Activated gamma-delta T cell (primary cell): ENCODE results near the gene ZSWIM3.
"Not testable (repeated sequence)": the region's sequence is repeated elsewhere in the genome, so short reads cannot be mapped to it uniquely, and the experiment has no call there.

Experiments used
- DNase-seq: peaks from one replicate; lab custom pipeline; 2025; lab: John Stamatoyannopoulos, UW

The ZSWIM3 gene

GRCh38 chr20:45890985-45891983 lies 33.9 kb downstream of the ZSWIM3 start, which contains the start of the genes CTSA and NEURL2:
Gene CTSA, plus strand, starts transcription at chr20:45891335. Its CDS starts 234 bp downstream, at chr20:45891569.
Gene NEURL2, minus strand, starts transcription at chr20:45891208. Its CDS starts 217 bp downstream, at chr20:45890991.
- DNase-seq = peak; percentile 63

DNA sequence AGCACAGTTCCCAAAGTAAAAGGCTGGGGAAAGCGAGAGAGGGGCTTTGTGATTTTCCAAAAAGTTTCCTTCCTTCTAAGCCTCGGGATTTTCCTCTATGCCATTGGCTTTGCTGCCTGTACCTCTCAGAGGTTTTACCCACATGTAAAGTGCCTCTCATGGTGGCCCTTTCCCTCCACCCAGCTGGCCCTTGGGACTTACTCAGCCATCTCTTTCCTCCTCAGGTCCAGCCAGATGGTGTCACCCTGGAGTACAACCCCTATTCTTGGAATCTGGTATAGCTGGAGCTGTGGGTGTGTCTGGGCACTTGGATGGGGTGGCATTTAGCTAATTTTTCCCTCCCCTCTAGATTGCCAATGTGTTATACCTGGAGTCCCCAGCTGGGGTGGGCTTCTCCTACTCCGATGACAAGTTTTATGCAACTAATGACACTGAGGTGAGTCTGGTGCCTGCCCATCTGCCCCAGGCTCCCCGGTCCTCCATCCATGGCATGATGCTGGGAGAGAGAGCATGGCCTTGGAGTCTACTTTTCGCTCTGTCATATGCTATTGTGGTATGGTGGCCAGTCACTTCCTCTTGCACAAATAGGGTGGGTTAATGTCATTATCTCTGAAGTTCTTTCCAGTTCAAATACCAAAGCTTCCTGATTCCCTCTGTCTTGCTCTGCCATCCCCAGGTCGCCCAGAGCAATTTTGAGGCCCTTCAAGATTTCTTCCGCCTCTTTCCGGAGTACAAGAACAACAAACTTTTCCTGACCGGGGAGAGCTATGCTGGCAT lies 34.8 kb downstream of the ZSWIM3 start:
- DNase-seq = no peak

DNA sequence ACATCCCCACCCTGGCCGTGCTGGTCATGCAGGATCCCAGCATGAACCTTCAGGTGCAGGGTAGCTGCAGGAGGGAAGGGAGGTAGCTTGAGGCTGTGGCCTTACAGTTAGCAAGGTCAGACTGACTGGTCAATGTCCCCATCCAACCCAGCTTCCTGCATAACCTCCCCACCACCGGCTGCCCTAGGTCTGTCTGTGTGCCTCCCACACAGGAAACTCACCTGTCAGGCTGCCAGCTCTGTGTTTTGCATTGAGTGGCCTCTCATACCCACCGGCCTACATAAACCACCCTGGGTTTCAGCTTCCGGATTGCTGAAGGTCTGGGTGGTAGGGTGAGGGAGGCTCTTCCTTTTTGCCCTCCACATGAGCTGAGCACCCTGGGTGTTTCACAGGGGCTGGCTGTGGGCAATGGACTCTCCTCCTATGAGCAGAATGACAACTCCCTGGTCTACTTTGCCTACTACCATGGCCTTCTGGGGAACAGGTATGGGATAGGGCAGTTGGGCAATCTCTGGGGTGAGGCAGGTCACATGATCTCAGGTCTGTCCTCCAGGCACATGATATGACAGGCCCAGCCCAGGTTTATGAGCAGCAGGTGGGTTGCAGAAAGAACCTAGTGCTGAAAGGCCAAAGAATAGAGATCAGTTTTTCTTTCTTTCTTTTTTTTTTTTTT lies 35.5 kb downstream of the ZSWIM3 start:
- no peak for DNase-seq

GRCh38 chr20:45893831-45894230 lies 36.4 kb downstream of the ZSWIM3 start:
- DNase-seq = no peak

- DNase-seq = no peak
Measured at GRCh38 chr20:45894797-45895196, 37.4 kb downstream of the ZSWIM3 start.

DNA sequence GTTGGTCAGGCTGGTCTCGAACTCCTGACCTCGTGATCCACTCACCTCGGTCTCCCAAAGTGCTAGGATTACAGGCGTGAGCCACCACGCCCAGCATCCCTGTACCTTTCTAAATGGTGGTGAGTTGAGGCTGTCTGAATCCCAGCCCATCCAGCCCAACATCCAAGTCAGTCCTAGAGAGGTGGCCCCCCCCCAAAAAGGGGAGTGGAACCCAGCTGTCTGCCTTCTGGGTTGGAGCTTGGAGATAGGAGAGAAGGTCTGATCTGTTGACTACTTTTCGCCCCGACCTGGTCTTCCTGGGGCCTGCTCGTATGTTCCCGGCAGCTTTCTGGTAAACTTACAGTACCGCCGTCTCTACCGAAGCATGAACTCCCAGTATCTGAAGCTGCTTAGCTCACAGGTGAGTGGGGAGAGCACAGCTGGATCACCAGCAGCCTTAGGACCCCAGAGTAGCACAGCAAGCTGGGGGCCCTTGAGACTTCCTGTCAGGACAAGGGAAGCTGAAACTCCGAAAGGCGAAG lies 39.3 kb downstream of the ZSWIM3 start:
- no peak for DNase-seq

GRCh38 chr20:45897289-45897688 lies 39.9 kb downstream of the ZSWIM3 start:
- DNase-seq = no peak

DNA sequence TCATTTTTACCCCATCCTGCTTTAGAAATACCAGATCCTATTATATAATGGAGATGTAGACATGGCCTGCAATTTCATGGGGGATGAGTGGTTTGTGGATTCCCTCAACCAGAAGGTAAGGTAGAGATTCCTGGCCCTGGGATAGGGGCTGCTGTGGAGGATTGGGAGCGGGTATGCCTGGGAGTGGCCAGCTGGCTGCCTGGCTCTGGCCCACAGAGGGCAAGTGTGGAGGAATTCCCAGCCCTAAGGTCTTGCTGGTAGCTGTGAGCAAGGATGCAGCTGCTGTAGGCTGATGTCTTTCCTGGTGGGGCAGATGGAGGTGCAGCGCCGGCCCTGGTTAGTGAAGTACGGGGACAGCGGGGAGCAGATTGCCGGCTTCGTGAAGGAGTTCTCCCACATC lies 40.3 kb downstream of the ZSWIM3 start:
- no peak for DNase-seq

DNA sequence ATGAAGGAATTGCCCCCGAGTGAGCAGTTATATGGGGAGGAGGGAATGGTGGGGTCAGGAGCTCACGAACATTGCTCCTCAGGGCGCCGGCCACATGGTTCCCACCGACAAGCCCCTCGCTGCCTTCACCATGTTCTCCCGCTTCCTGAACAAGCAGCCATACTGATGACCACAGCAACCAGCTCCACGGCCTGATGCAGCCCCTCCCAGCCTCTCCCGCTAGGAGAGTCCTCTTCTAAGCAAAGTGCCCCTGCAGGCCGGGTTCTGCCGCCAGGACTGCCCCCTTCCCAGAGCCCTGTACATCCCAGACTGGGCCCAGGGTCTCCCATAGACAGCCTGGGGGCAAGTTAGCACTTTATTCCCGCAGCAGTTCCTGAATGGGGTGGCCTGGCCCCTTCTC lies 40.9 kb downstream of the ZSWIM3 start:
- no peak for DNase-seq

DNA sequence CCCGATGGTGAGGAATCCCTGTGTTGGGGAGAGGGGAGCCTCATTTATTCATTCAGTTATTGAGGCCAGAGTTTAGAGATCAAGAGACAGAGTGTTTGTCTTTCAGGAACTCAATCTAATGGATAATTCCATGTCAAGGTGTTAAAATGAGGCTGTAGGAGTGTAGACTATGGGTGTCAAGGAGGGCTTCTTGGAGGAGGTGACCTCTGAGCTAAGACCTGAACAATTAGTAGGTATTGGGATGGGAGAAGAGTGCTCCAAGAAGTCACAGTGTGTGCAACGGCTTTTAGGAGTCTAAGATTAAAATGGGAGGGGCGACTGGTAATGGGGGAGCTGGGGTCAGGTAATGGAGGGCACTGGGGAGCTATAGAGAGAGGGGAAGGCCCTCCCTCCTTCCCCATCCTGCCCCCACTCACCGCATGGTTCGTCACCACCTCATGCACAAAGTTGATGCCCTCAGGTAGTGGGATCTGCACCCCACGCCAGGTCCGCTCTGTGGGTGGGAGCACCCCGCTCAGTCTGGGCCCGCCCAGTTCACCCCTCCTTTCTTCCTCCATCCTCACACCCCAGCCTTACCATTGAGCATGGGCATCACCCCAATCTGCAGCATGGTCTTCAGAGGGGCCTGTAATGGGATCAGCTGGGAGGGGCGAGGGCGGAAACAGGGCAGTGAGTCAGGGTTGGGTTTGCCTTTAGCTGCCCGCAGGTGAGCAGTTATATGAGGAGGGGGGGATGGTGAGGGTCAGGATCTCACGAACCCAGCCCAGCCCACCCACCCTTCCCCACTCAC lies 41.8 kb downstream of the ZSWIM3 start:
- no peak for DNase-seq

- not testable (repeated sequence) for DNase-seq
Measured at GRCh38 chr20:45901332-45901731, 43.9 kb downstream of the ZSWIM3 start.

GRCh38 chr20:45902199-45902701 lies 44.8 kb downstream of the ZSWIM3 start:
- no peak for DNase-seq

DNA sequence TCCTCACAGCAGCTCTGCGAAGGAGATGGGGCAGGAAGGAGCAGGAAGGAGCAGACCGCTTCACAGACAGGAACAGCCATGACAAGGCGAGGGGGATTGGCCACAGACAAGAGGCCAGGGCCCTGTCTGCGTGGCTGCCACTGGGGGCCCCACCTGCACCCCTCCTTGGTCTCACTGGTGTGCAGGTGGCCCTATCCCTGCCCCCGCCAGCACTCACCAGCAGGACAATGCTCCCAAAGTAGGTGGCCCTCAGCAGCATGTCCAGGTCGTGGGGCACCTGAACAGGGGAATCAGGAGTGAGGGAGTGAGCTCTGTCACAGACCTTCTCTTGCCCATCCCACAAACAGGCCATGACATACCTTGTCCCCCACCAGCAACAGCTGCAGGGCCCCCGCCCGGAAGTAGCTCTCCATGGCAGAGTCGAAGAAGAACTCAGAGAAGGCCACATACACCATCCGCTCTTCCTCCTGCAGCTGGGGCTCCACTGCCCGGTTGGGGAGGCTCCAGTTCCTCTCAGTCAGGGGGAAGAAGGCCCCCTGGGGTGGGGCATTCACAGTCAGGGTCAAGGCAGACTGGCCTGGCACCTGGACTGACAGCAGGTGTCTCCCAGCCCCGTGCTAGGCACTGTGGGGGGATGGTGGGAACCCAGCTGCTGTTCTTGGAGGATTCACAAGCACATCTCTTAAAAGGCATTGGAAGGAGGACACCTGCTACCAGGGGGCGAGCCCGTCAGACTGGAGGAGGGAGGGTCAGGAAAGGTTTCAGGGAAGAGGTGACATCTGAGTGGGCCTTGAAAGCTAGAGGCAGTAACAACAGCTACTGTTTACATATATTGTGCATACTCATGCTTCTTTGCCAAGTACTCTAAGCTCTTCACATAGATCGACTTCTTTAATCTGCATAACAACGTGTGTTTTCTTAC lies 47.4 kb downstream of the ZSWIM3 start:
- no peak for DNase-seq

DNA sequence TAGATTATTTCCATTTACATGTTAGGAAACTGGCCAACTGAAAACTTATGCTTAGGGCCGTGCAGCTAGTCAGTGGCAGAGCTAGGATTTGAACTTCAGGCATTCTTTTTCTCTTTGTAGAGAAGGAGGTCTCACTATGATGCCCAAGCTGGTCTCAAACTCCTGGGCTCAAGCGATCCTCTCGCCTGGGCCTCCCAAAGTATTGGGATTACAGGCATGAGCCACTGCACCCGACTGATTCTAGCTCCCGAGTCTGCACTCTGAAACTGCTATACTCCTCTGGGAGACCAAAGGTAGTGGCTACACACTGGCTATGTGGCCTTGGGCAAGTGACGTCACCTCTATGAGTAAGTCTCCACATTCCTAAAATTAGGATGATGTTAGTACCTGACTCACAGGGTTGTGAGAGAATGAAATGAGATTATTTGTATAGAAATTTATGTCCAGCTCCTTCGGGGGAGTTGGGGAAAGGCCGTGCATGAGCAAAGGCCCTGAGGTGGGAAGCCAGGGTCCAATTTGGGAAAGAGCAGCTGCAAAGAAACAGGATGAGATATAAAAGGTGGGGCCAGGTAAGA lies 48.2 kb downstream of the ZSWIM3 start:
- no peak for DNase-seq

- DNase-seq = no peak
Measured at GRCh38 chr20:45907219-45907948, 50.0 kb downstream of the ZSWIM3 start.

DNA sequence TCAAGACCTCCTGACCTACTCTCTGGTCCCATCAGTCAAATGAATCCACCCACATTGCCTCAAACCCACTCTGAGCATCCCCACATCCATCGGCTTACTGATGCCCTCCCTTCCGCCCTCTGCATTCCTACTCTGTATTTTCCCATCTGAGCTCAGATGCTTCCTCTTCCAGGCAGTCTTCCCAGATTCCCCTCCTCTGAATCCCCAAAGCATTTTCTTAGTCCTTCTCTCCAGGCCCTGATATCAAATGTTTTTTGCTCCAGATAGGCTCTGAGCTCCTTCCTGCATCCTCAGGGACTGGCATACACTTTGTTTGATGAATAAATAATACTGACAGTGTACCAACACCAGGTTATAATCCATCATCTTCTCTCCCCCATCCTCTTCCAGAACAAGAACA lies 50.7 kb downstream of the ZSWIM3 start:
- no peak for DNase-seq

DNA sequence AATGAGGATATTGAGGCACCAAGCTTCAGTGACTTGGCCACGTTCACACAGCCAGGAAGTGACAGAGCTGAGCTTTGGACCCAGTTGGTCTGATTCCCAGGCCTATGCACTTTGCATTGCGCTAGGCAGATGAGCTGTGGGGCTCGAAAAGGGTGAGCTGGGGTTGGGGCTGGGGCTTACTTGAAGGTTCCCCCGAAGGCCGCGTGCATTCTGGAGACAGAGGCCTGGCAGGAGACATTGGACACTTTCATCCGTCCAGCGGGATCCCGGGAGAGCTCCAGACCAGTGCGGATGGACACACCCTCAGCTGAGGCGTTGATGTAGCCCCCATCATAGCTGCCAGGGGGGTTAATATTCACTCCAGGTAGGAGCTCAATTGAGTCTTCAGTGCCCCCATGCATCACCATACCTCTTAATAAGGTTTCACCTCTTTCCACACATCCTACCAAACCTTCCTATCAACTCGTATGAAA lies 52.0 kb downstream of the ZSWIM3 start:
- DNase-seq = no peak
